ENCODE measurements around the gene FLACC1. TPM values are rescaled to one million over a fixed set of nuclear protein-coding genes. Genes with fewer than 3 reads are reported as not detected.

The FLACC1 gene
- total and polyA plus RNA-seq, 2 of the 8 experiments (the other 6 are each of a cell fraction or from before 2014, with no cell fraction given) = 0.58 TPM; not detected in 1

DNA sequence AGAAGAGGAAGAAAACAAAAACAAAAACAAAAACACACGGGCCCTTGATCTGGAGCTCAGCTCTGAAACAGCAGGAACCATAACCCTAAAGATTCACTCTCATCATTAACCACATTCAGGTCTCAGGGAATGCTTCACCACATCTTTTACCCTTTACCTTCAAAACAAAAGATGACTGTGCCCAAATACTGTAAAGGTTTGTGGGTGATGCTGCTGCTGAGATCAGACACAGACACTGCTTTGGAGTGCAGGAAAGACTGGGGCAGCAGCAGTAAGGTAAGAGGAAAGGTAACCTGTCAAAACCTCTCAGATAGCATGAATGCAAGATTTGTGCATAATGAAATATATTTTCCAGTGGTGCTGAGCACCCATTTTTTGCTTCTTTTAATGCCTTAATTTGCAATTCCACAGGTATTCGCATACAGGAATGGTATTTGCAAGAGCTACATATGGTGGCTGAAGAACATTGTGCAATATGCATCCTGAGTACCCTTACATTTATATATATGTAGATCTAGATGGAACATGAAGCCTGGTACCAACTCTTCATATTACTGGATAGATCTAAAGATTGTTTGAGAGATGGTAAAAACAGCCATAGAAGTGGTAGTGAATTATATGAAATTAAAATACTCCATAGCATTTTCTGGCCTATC is 4.1 kb upstream of the FLACC1 start (continued):
- no peak for TF ChIP-seq HDAC2 (IDR thresholded peaks at IDR 0.05; ENCODE audit: borderline replicate concordance in 1 of 2, low read depth in 2 of 2, low read length in 2 of 2)
- no peak for TF ChIP-seq JUN (IDR thresholded peaks at IDR 0.05; ENCODE audit: low read depth, low read length)
- TF ChIP-seq SIRT6 (IDR thresholded peaks at IDR 0.05; ENCODE audit: low read length) = no peak

Data from H1 (cell line).